Gastroesophageal sphincter (tissue), 3 donors: Measurements from ENCODE around the gene SMARCC2.

Experiments
- EP300 ChIP-seq: sonication (generic); formaldehyde crosslinking; IDR thresholded peaks from one replicate; pipeline ENCODE4 v1.6.1; 2017; ENCODE audit warnings: antibody characterized with exemption, mild to moderate bottlenecking
- POLR2A ChIP-seq, 2 donors: fragments of 450-650 bp; IDR thresholded peaks; one replicate each; pipeline ENCODE4 v1.6.1; 2017; ENCODE audit warnings: antibody characterized with exemption in 2 of 2, mild to moderate bottlenecking in 2 of 2, moderate library complexity in 1 of 2
- POLR2AphosphoS5 ChIP-seq: sonication (generic); formaldehyde crosslinking; IDR thresholded peaks from one replicate; pipeline ENCODE4 v1.6.1; 2017; ENCODE audit warnings: antibody characterized with exemption
- TF ChIP-seq, protein P1 (sequence below), 4 experiments: fragments of 200-600 bp in 2 of 4; fragments of 450-650 bp in 2 of 4; sonication (generic) in 1 of 4; IDR thresholded peaks; one replicate each; pipeline ENCODE4 v1.5.1; 2017 to 2019; ENCODE audit warnings: antibody characterized with exemption in 4 of 4, mild to moderate bottlenecking in 2 of 4, moderate library complexity in 2 of 4

- TF ChIP-seq POLR2AphosphoS5 = peak; percentile 64
- TF ChIP-seq, protein P1, sequence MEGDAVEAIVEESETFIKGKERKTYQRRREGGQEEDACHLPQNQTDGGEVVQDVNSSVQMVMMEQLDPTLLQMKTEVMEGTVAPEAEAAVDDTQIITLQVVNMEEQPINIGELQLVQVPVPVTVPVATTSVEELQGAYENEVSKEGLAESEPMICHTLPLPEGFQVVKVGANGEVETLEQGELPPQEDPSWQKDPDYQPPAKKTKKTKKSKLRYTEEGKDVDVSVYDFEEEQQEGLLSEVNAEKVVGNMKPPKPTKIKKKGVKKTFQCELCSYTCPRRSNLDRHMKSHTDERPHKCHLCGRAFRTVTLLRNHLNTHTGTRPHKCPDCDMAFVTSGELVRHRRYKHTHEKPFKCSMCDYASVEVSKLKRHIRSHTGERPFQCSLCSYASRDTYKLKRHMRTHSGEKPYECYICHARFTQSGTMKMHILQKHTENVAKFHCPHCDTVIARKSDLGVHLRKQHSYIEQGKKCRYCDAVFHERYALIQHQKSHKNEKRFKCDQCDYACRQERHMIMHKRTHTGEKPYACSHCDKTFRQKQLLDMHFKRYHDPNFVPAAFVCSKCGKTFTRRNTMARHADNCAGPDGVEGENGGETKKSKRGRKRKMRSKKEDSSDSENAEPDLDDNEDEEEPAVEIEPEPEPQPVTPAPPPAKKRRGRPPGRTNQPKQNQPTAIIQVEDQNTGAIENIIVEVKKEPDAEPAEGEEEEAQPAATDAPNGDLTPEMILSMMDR (IDR thresholded peaks at IDR 0.05) = no peak
- TF ChIP-seq POLR2A (IDR thresholded peaks at IDR 0.05) = no peak
- TF ChIP-seq EP300 = no peak
Measured at GRCh38 chr12:56162468-56163290, 26.6 kb downstream of the SMARCC2 start.
